DND-41 (cell line): Measurements from ENCODE around the gene EXOC4.

Experiments used
- ATAC-seq: fragments of 200-7000 bp; cut with Tn5 transposase; 3 replicates; pipeline ENCODE4 v1.9.1; 2021; ENCODE audit warnings: low read depth; ENCODE audit not compliant: insufficient read depth
- DNase-seq: peaks from one replicate; pipeline ENCODE4 v3.0.0-alpha.2; 2020
- H2AFZ ChIP-seq: 2 replicates; pipeline ENCODE4 v1.6.0; 2012; ENCODE audit warnings: low read depth, low read length
- H3K27ac ChIP-seq: 2 replicates; pipeline ENCODE4 v1.5.1; 2012; ENCODE audit warnings: low read length, inconsistent platforms
- H3K27me3 ChIP-seq: fragments of 200-600 bp; sonication (generic); 2 replicates; pipeline ENCODE4 v1.6.0; 2012; ENCODE audit warnings: low read length, mild to moderate bottlenecking, inconsistent platforms; ENCODE audit not compliant: insufficient read depth, poor library complexity
- H3K36me3 ChIP-seq: 2 replicates; pipeline ENCODE4 v1.5.1; 2012; ENCODE audit warnings: low read length, inconsistent platforms; ENCODE audit not compliant: insufficient read depth
- H3K4me1 ChIP-seq: 2 replicates; pipeline ENCODE4 v1.5.1; 2012; ENCODE audit warnings: mild to moderate bottlenecking, low read length; ENCODE audit not compliant: insufficient read depth
- H3K4me2 ChIP-seq: 2 replicates; pipeline ENCODE4 v1.6.0; 2012; ENCODE audit warnings: mild to moderate bottlenecking, moderate library complexity, low read length, inconsistent platforms; ENCODE audit not compliant: insufficient read depth
- H3K4me3 ChIP-seq, 2 experiments: fragments of 200-600 bp in 1 of 2; shearing (Covaris generic) in 1 of 2; 2 replicates each; pipeline ENCODE4 v1.5.1; 2012 to 2016; ENCODE audit warnings: inconsistent platforms in 2 of 2, low read length in 2 of 2, mild to moderate bottlenecking in 2 of 2, low read depth in 1 of 2, moderate library complexity in 1 of 2
- H3K79me2 ChIP-seq: 2 replicates; pipeline ENCODE4 v1.6.0; 2012; ENCODE audit warnings: low read length, inconsistent platforms; ENCODE audit not compliant: insufficient read depth
- H3K9ac ChIP-seq: 2 replicates; pipeline ENCODE4 v1.6.0; 2012; ENCODE audit warnings: low read depth, mild to moderate bottlenecking, inconsistent platforms, low read length, moderate library complexity
- H3K9me3 ChIP-seq: 2 replicates; pipeline ENCODE4 v1.5.1; 2012; ENCODE audit warnings: low read length, moderate library complexity, mild to moderate bottlenecking, inconsistent platforms; ENCODE audit not compliant: insufficient read depth, severe bottlenecking
- H4K20me1 ChIP-seq: 2 replicates; pipeline ENCODE4 v1.6.0; 2012; ENCODE audit warnings: low read length; ENCODE audit not compliant: insufficient read depth
- EZH2 ChIP-seq: IDR thresholded peaks from 3 replicates; pipeline ENCODE4 v1.6.1; 2012; ENCODE audit warnings: borderline replicate concordance, low read depth, mild to moderate bottlenecking, moderate library complexity, low read length, inconsistent platforms; ENCODE audit not compliant: severe bottlenecking
- TF ChIP-seq, protein P1 (sequence below): IDR thresholded peaks from 2 replicates; pipeline ENCODE4 v1.5.1; 2012; ENCODE audit warnings: borderline replicate concordance, low read length, moderate library complexity, mild to moderate bottlenecking; ENCODE audit not compliant: poor library complexity, severe bottlenecking; ENCODE audit errors: extremely low read depth

The EXOC4 gene

GRCh38 chr7:133790911-133791310, 538.0 kb downstream of the EXOC4 start:
- no peak overlapping the region for H3K4me3 ChIP-seq
- H3K27me3 ChIP-seq: no peaks in the 10 kb centered on the region
- TF ChIP-seq EZH2: no peak
- TF ChIP-seq, protein P1, sequence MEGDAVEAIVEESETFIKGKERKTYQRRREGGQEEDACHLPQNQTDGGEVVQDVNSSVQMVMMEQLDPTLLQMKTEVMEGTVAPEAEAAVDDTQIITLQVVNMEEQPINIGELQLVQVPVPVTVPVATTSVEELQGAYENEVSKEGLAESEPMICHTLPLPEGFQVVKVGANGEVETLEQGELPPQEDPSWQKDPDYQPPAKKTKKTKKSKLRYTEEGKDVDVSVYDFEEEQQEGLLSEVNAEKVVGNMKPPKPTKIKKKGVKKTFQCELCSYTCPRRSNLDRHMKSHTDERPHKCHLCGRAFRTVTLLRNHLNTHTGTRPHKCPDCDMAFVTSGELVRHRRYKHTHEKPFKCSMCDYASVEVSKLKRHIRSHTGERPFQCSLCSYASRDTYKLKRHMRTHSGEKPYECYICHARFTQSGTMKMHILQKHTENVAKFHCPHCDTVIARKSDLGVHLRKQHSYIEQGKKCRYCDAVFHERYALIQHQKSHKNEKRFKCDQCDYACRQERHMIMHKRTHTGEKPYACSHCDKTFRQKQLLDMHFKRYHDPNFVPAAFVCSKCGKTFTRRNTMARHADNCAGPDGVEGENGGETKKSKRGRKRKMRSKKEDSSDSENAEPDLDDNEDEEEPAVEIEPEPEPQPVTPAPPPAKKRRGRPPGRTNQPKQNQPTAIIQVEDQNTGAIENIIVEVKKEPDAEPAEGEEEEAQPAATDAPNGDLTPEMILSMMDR: no peak
- no peak overlapping the region for H3K9ac ChIP-seq
- H3K4me2 ChIP-seq: no peak overlapping the region
- H4K20me1 ChIP-seq: no peaks in the 10 kb centered on the region
- no peaks in the 10 kb centered on the region for H3K79me2 ChIP-seq
- no peaks in the 10 kb centered on the region for H3K36me3 ChIP-seq
- H2AFZ ChIP-seq: no peak overlapping the region
- DNase-seq (no peak), ATAC-seq (no peak)
- no peak overlapping the region for H3K27ac ChIP-seq
- no peaks in the 10 kb centered on the region for H3K9me3 ChIP-seq
- no peaks in the 10 kb centered on the region for H3K4me1 ChIP-seq

DNA sequence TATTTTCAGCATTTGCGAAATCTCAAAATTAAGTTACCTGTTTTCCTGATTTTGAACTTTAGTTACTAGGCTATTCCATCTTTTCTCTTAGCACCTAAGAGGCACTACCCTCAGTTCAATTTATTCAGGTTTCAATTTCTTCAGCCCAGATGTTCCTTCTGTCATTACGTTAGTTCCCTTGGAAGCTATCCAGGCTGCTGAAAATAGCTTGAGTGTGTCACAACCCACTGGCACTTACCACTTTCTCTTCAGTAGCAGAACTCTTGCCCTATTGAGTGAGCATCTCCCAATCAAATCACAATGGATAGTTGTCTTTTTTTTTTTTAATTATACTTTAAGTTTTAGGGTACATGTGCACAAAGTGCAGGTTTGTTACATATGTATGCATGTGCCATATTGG, 541.6 kb downstream of the EXOC4 start:
- no peaks in the 10 kb centered on the region for H3K27me3 ChIP-seq
- H2AFZ ChIP-seq: no peak overlapping the region
- ATAC-seq (no peak), DNase-seq (no peak)
- no peaks in the 10 kb centered on the region for H3K79me2 ChIP-seq
- no peaks in the 10 kb centered on the region for H3K36me3 ChIP-seq
- TF ChIP-seq EZH2: no peak
- TF ChIP-seq, protein P1: no peak
- no peaks in the 10 kb centered on the region for H3K4me1 ChIP-seq
- H3K4me2 ChIP-seq: no peak overlapping the region
- H4K20me1 ChIP-seq: no peaks in the 10 kb centered on the region
- no peaks in the 10 kb centered on the region for H3K9me3 ChIP-seq
- no peak overlapping the region for H3K27ac ChIP-seq
- H3K4me3 ChIP-seq: no peak overlapping the region
- H3K9ac ChIP-seq: no peak overlapping the region

- no peak for DNase-seq
- Histone ChIP-seq H3K9me3 (no peaks in the 10 kb centered on the region), H3K9ac (no peak overlapping the region), H2AFZ (no peak overlapping the region), H3K27ac (no peak overlapping the region), H3K36me3 (no peaks in the 10 kb centered on the region), H3K4me2 (no peak overlapping the region), H3K79me2 (no peaks in the 10 kb centered on the region), H3K4me3 (no peak overlapping the region), H3K4me1 (no peaks in the 10 kb centered on the region), H4K20me1 (no peaks in the 10 kb centered on the region), H3K27me3 (no peaks in the 10 kb centered on the region)
- ATAC-seq: no peak
- TF ChIP-seq, protein P1: no peak
Measured at GRCh38 chr7:133795068-133795665, 542.3 kb downstream of the EXOC4 start.
